ENCODE data around the gene MACO1.

DNA sequence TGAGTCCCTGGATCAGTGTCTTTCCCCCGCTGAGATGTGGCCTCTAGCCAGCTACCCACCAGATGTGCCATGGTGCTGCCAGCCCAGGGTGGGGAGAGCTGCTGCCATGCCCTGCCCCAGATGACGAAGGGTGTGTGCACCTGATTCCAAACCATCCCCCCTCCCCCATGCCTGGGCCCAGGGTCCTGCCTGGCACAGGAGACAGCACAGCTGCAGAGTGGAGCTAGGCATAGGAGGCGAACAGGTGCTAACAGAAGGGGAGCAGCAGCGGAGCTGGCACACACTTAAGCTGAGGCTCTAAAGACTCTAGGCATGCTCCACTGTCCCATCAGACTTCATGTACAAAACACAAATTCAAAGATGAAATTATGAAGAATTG, 103.7 kb downstream of the MACO1 start:
- TF ChIP-seq POLR2A (IDR thresholded peaks at IDR 0.05; ENCODE audit: low read depth, low read length) (no peak), POLR2AphosphoS5 (IDR thresholded peaks at IDR 0.05; ENCODE audit: low read depth, low read length) (no peak), TAF1 (IDR thresholded peaks at IDR 0.05; ENCODE audit: borderline replicate concordance, low read depth, low read length) (no peak)

All from GM12892 (cell line).